HepG2 (cell line): ENCODE measurements around the gene SOBP. TPM values are rescaled to one million over a fixed set of nuclear protein-coding genes. Genes with fewer than 3 reads are reported as not detected.

Experiments
- ATAC-seq: fragments of 200-7000 bp; cut with Tn5 transposase; 3 replicates; pipeline ENCODE4 v1.9.1; 2020; ENCODE audit warnings: mild to moderate bottlenecking, moderate library complexity
- BruUV-seq: library from RNA; stranded (reverse); fragments of 400-500 nt; replicated peaks from 2 replicates; lab custom pipeline; 2021; lab: Mats Ljungman, UMichigan
- CTCF ChIA-PET: fragments of 300-600 bp; formaldehyde crosslinking; extraction: SDS; loops from one replicate; lab custom pipeline; 2021; ENCODE audit warnings: low total read pairs, inconsistent platforms, low intra/inter-chr PET ratio; lab: Yijun Ruan, JAX
- POLR2A ChIA-PET: fragments of 350-600 bp; sonication (Branson Sonifier 250); formaldehyde crosslinking; loops from one replicate; lab custom pipeline; 2020; ENCODE audit warnings: antibody characterized with exemption, inconsistent platforms; lab: Yijun Ruan, JAX
- DNase-seq: peaks from one replicate; pipeline ENCODE4 v3.0.0-alpha.2; 2015; ENCODE audit warnings: low spot score
- FAIRE-seq: peaks from 3 replicates; lab custom pipeline; 2011; peaks lifted over from hg19 to GRCh38; lab: Jason Lieb, UNC
- H2AFZ ChIP-seq: one replicate; pipeline ENCODE4 v1.6.1; 2011; ENCODE audit warnings: low read length, inconsistent platforms
- H3K27ac ChIP-seq: fragments of 300-600 bp; 3 replicates; pipeline ENCODE4 v1.8.0; 2011; ENCODE audit warnings: mixed run types, mild to moderate bottlenecking, mixed read lengths, low read length, inconsistent platforms; ENCODE audit not compliant: insufficient read depth; ENCODE audit errors: extremely low read length
- H3K27me3 ChIP-seq, 2 experiments: fragments of 200-600 bp in 1 of 2; 2 replicates in 1 of 2; 3 replicates in 1 of 2; pipeline versions ENCODE4 v1.6.0 to v1.8.0; 2011; ENCODE audit warnings: low read length in 2 of 2, mild to moderate bottlenecking in 2 of 2, moderate library complexity in 2 of 2, inconsistent platforms in 1 of 2; ENCODE audit not compliant: insufficient read depth in 2 of 2, control insufficient read depth in 1 of 2
- H3K36me3 ChIP-seq, 2 experiments: fragments of 200-600 bp in 1 of 2; replicated peaks in 1 of 2; 2 replicates in 1 of 2; 3 replicates in 1 of 2; pipeline versions ENCODE4 v1.5.1 to v1.8.0; 2011; ENCODE audit warnings: low read length in 2 of 2, inconsistent platforms in 1 of 2; ENCODE audit not compliant: insufficient read depth in 2 of 2, control insufficient read depth in 1 of 2
- H3K4me1 ChIP-seq: 2 replicates; pipeline ENCODE4 v1.5.1; 2012; ENCODE audit warnings: low read length, inconsistent platforms; ENCODE audit not compliant: insufficient read depth
- H3K4me2 ChIP-seq: 2 replicates; pipeline ENCODE4 v1.6.0; 2011; ENCODE audit warnings: low read depth, low read length, inconsistent platforms
- H3K4me3 ChIP-seq, 3 experiments: fragments of 200-600 bp in 1 of 3; sonication (generic), shearing (Covaris generic) in 1 of 3; replicated peaks in 1 of 3; 2 replicates each; pipeline ENCODE4 v1.5.1; 2011 to 2016; ENCODE audit warnings: low read length in 3 of 3, inconsistent platforms in 2 of 3, low read depth in 2 of 3, mild to moderate bottlenecking in 2 of 3, control low read depth in 1 of 3, mixed read lengths in 1 of 3; ENCODE audit not compliant: insufficient read depth in 1 of 3
- H3K79me2 ChIP-seq: one replicate; pipeline ENCODE4 v1.6.1; 2011; ENCODE audit warnings: low read length, inconsistent platforms; ENCODE audit not compliant: insufficient read depth
- H3K9ac ChIP-seq: 2 replicates; pipeline ENCODE4 v1.6.0; 2011; ENCODE audit warnings: mild to moderate bottlenecking, low read depth, low read length, inconsistent platforms; ENCODE audit not compliant: insufficient read depth
- H3K9me3 ChIP-seq: 2 replicates; pipeline ENCODE4 v1.5.1; 2012; ENCODE audit warnings: mild to moderate bottlenecking, low read length
- H4K20me1 ChIP-seq: 2 replicates; pipeline ENCODE4 v1.6.0; 2011; ENCODE audit warnings: inconsistent platforms, mild to moderate bottlenecking, low read length, moderate library complexity; ENCODE audit not compliant: insufficient read depth
- ATRX ChIP-seq: sonication (generic); formaldehyde crosslinking; IDR thresholded peaks from 2 replicates; pipeline ENCODE4 v1.4.0; 2020; ENCODE audit warnings: missing genetic modification reagents, borderline replicate concordance
- JUNB ChIP-seq: sonication (generic); formaldehyde crosslinking; IDR thresholded peaks from 2 replicates; pipeline ENCODE4 v1.8.0; 2022; ENCODE audit warnings: missing genetic modification reagents, mild to moderate bottlenecking, borderline replicate concordance
- KAT8 ChIP-seq: IDR thresholded peaks from 2 replicates; pipeline ENCODE4 v1.6.1; 2016; ENCODE audit warnings: missing genetic modification reagents, missing compliant biosample characterization
- PCBP2 ChIP-seq: fragments of 200-400 bp; formaldehyde crosslinking; optimal IDR thresholded peaks from 2 replicates; pipeline ENCODE3; 2018; ENCODE audit warnings: low read length, low read depth; ENCODE audit not compliant: poor library complexity, severe bottlenecking
- SRY ChIP-seq: sonication (generic); formaldehyde crosslinking; IDR thresholded peaks from 2 replicates; pipeline ENCODE4 v1.8.0; 2022; ENCODE audit warnings: mild to moderate bottlenecking, missing genetic modification reagents
- SSRP1 ChIP-seq: IDR thresholded peaks from 2 replicates; pipeline ENCODE4 v1.6.1; 2016; ENCODE audit warnings: control low read depth
- TERF1 ChIP-seq: sonication (generic); formaldehyde crosslinking; IDR thresholded peaks from 2 replicates; pipeline ENCODE4 v1.8.0; 2022; ENCODE audit warnings: mild to moderate bottlenecking, missing genetic modification reagents, moderate library complexity
- TRIM22 ChIP-seq: fragments of 450-650 bp; IDR thresholded peaks from 2 replicates; pipeline ENCODE4 v1.6.1; 2017
- ZBTB8A ChIP-seq: sonication (generic); formaldehyde crosslinking; IDR thresholded peaks from 2 replicates; pipeline ENCODE4 v1.4.0; 2020; ENCODE audit warnings: mild to moderate bottlenecking, low read depth, missing genetic modification reagents, borderline replicate concordance
- ZNF10 ChIP-seq: sonication (generic); formaldehyde crosslinking; IDR thresholded peaks from 2 replicates; pipeline ENCODE4 v1.4.0; 2020; ENCODE audit warnings: mild to moderate bottlenecking, low read depth, missing genetic modification reagents, borderline replicate concordance
- ZNF121 ChIP-seq: sonication (generic); formaldehyde crosslinking; IDR thresholded peaks from 2 replicates; pipeline ENCODE4 v1.5.0; 2020; ENCODE audit warnings: mild to moderate bottlenecking, missing genetic modification reagents
- ZNF234 ChIP-seq: sonication (generic); formaldehyde crosslinking; conservative IDR thresholded peaks from 2 replicates; pipeline ENCODE4 v1.5.1; 2020; ENCODE audit warnings: mild to moderate bottlenecking, missing genetic modification reagents
- ZNF280B ChIP-seq: sonication (generic); formaldehyde crosslinking; IDR thresholded peaks from 2 replicates; pipeline ENCODE4 v1.5.0; 2020; ENCODE audit warnings: missing genetic modification reagents, mild to moderate bottlenecking, borderline replicate concordance
- ZNF34 ChIP-seq: sonication (generic); formaldehyde crosslinking; IDR thresholded peaks from 2 replicates; pipeline ENCODE4 v1.4.0; 2020; ENCODE audit warnings: mild to moderate bottlenecking, missing genetic modification reagents, borderline replicate concordance
- ZNF816 ChIP-seq: sonication (generic); formaldehyde crosslinking; IDR thresholded peaks from 2 replicates; pipeline ENCODE4 v1.8.0; 2022; ENCODE audit warnings: missing genetic modification reagents, mild to moderate bottlenecking, borderline replicate concordance
- WGBS: methylation state at CpG from one replicate; pipeline ENCODE4 v1.1.6; 2017; ENCODE audit warnings: low lambda C conversion rate; 5-methylcytosine and 5-hydroxymethylcytosine counted together
- in situ Hi-C: cut with HindIII; loops from 2 replicates; pipeline ENCODE4 v1.10.0; 2017; ENCODE audit warnings: low pct_unique_long_range_greater_than_20kb; ENCODE audit not compliant: extremely low pct_ligation_motif_present
- intact Hi-C: fragments of 100-400 bp; cut with micrococcal nuclease; formaldehyde crosslinking; loops from one replicate; pipeline ENCODE4 v1.10.0; 2022; ENCODE audit not compliant: unreplicated experiment
- polyA plus RNA-seq, 8 experiments: library from polyadenylated mRNA; depleted of rRNA in 3 of 8; stranded (reverse) in 7 of 8; unstranded in 1 of 8; fragments of >200 nt; fragmentation: Illumina TruSeq in 4 of 8; extraction: Trizol in 4 of 8; gene quantifications; 2 replicates each; pipeline versions ENCODE4 v1.2.1 to v1.2.3, GENCODE V29; 2011 to 2016; ENCODE audit warnings: low read depth in 4 of 8, missing spikeins in 1 of 8, mixed read lengths in 1 of 8; ENCODE audit not compliant: insufficient read depth in 1 of 8
- total RNA-seq, 5 experiments: library from RNA; depleted of rRNA; stranded (reverse); fragments of >200 nt; fragmentation: Illumina TruSeq; extraction: Trizol; gene quantifications; 2 replicates each; pipeline ENCODE4 v1.2.3, GENCODE V29; 2016; ENCODE audit warnings: low read depth in 1 of 5

The SOBP gene
- total and polyA plus RNA-seq, 2 of the 13 experiments (the other 11 are each of a cell fraction or from before 2014, with no cell fraction given): 1.5 to 6.9 TPM

GRCh38 chr6:107589934-107590333 lies 100.0 kb downstream of the SOBP start:
- no peaks in the 10 kb centered on the region for H3K79me2 ChIP-seq
- no peaks in the 10 kb centered on the region for H3K9me3 ChIP-seq
- in situ Hi-C loops: no loop called here
- H2AFZ ChIP-seq: no peak overlapping the region
- no peaks in the 10 kb centered on the region for H3K27me3 ChIP-seq
- no peaks in the 10 kb centered on the region for H3K4me1 ChIP-seq
- H3K27ac ChIP-seq: no peak overlapping the region
- CTCF ChIA-PET: no interaction called here
- H3K4me2 ChIP-seq: no peak overlapping the region
- FAIRE-seq (no peak), DNase-seq (no peak), ATAC-seq (no peak)
- no peak for TF ChIP-seq ZBTB8A (CRISPR knock-in tag)
- no peak for TF ChIP-seq JUNB (CRISPR knock-in tag)
- no peak for TF ChIP-seq SSRP1 (CRISPR knock-in tag)
- no peak for TF ChIP-seq ZNF816 (CRISPR knock-in tag)
- TF ChIP-seq PCBP2: no peak
- no peak for TF ChIP-seq TRIM22
- TF ChIP-seq TERF1: no peak
- no peak for TF ChIP-seq KAT8 (CRISPR knock-in tag)
- no peak for TF ChIP-seq ZNF121
- TF ChIP-seq ATRX (CRISPR knock-in tag): no peak
- TF ChIP-seq ZNF280B (CRISPR knock-in tag): no peak
- TF ChIP-seq SRY: no peak
- TF ChIP-seq ZNF234 (CRISPR knock-in tag): no peak
- no peak for TF ChIP-seq ZNF10 (CRISPR knock-in tag)
- TF ChIP-seq ZNF34 (CRISPR knock-in tag): no peak
- H3K9ac ChIP-seq: no peak overlapping the region
- intact Hi-C loops: loop anchor here (10.0 kb wide), 1 partner anchor 275 kb away; no protein-coding TSS in a partner anchor
- POLR2A ChIA-PET: no interaction called here
- peaks cover 9 to 38% of the 10 kb centered on the region in 2 experiments; a peak in 4 of 5 replicates for H3K36me3 ChIP-seq
- H3K4me3 ChIP-seq: no peak overlapping the region
- no TSS peak for BruUV-seq
- no peaks in the 10 kb centered on the region for H4K20me1 ChIP-seq
- 94% methylated on average over 2 of the region's 2 CpGs for WGBS
